Upper lobe of left lung (tissue), 6 donors: ENCODE measurements around the gene CNPY1. TPM values are rescaled to one million over a fixed set of nuclear protein-coding genes. Genes with fewer than 3 reads are reported as not detected.

ENCODE experiments used
- ATAC-seq, 2 donors: fragments of 200-7000 bp; cut with Tn5 transposase; one replicate each; pipeline ENCODE4 v1.9.1; 2022; ENCODE audit warnings: mild to moderate bottlenecking in 2 of 2, moderate library complexity in 2 of 2; ENCODE audit not compliant: low FRiP score in 2 of 2
- DNase-seq, 2 donors: peaks; one replicate each; pipeline ENCODE4 v3.0.0-alpha.2; 2019 to 2020
- H3K27ac ChIP-seq, 4 donors: fragments of 200-600 bp; sonication (generic); one replicate each; pipeline ENCODE4 v1.5.1; 2016 to 2019
- H3K27me3 ChIP-seq, 4 donors: fragments of 200-600 bp; sonication (generic); one replicate each; pipeline ENCODE4 v1.5.1; 2017 to 2019
- H3K36me3 ChIP-seq, 4 donors: fragments of 200-600 bp; sonication (generic); one replicate each; pipeline ENCODE4 v1.5.1; 2016 to 2019
- H3K4me1 ChIP-seq, 4 donors: fragments of 200-600 bp; sonication (generic); one replicate each; pipeline ENCODE4 v1.5.1; 2018 to 2019
- H3K4me3 ChIP-seq, 4 donors: fragments of 200-600 bp; sonication (generic); one replicate each; pipeline ENCODE4 v1.5.1; 2017 to 2019; ENCODE audit warnings: mild to moderate bottlenecking in 2 of 4, moderate library complexity in 1 of 4
- H3K9me3 ChIP-seq, 4 donors: fragments of 200-600 bp; sonication (generic); one replicate each; pipeline ENCODE4 v1.5.1; 2018 to 2019
- CTCF ChIP-seq, 6 experiments: fragments of 450-650 bp in 4 of 6; fragments of 200-600 bp in 2 of 6; sonication (generic) in 2 of 6; IDR thresholded peaks; one replicate each; pipeline ENCODE4 v1.5.1; 2016 to 2019; ENCODE audit warnings: antibody characterized with exemption in 6 of 6
- EP300 ChIP-seq, 4 donors: sonication (generic); formaldehyde crosslinking; IDR thresholded peaks; one replicate each; pipeline ENCODE4 v1.5.1; 2017; ENCODE audit warnings: antibody characterized with exemption in 4 of 4, control low read depth in 2 of 4
- POLR2A ChIP-seq, 4 donors: fragments of 450-650 bp; IDR thresholded peaks; one replicate each; pipeline ENCODE4 v1.5.1; 2016 to 2017; ENCODE audit warnings: antibody characterized with exemption in 4 of 4, mild to moderate bottlenecking in 2 of 4
- POLR2AphosphoS5 ChIP-seq, 2 donors: sonication (generic); formaldehyde crosslinking; IDR thresholded peaks; one replicate each; pipeline ENCODE4 v1.5.1; 2017; ENCODE audit warnings: antibody characterized with exemption in 2 of 2
- whole genome bisulfite sequencing, 2 donors: methylation state at CpG; one replicate each; pipeline ENCODE4 v1.1.5; 2017 to 2018; 5-methylcytosine and 5-hydroxymethylcytosine counted together
- total RNA-seq, 6 donors: library from RNA; depleted of rRNA in 4 of 6; stranded (reverse); fragments of >200 nt in 4 of 6; gene quantifications; one replicate each; pipeline versions ENCODE4 v1.1.0 to v1.2.1, GENCODE V29; 2016 to 2021
- donor health status: DM: no; HTN: no; CAD: no; lungs with moderate emphysema.
- donor health status: DM: no; HTN: yes; CAD: no; lungs with severe emphysema.

The CNPY1 gene
- total RNA-seq, 6 donors from 2014 or later: not detected

DNA sequence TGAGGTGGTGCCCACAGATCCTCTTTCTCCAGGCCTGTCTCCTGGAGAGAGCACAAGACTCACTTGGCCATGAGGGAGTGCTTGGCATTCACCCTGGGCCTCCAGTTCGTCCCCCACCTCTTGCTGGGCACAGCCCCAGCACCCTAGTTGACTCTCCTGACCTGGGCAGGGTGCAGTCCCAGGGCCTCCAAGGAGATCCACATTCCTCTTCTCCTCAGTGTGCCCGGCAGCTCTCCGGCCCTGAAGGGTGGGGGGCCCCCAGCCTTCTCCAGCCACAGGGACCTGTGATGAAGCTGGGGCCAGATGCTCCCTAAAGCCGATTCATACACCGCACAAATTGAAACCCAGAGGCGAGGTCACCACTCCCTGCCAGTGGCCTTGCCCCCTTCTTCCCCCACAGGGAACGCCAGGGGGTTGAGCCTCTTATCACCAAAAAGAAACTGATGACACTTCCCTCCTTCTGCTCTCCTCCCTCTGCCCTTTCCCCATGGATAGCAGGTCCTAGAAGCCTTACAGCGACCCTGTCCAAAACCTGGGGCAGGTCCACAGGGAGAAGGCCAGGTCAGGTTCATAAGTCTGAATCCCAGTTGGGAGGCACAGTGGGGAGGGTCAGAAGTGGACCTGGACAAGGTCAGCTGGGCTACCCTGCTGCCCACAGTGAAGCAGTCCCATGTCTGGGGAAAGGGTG lies 85.3 kb downstream of the CNPY1 start:
- WGBS, 2 donors: 6 to 11% methylated on average over 6 to 7 of the region's 8 CpGs
- H3K4me1 ChIP-seq: peaks cover 22 to 50% (median 30%) of the 10 kb centered on the region in 4 donors

GRCh38 chr7:155459700-155460461 lies 86.5 kb downstream of the CNPY1 start:
- Histone ChIP-seq H3K27ac (no peak overlapping the region), H3K36me3 (no peaks in the 10 kb centered on the region), H3K4me1 (peaks cover 22 to 42% (median 29%) of the 10 kb centered on the region in 4 donors), H3K4me3 (no peak overlapping the region), H3K9me3 (no peaks in the 10 kb centered on the region), H3K27me3 (peaks cover 5 to 87% (median 50%) of the 10 kb centered on the region in 4 donors)
- ATAC-seq: no peak
- TF ChIP-seq POLR2A (IDR thresholded peaks at IDR 0.05) (no peak), EP300 (IDR thresholded peaks at IDR 0.05) (no peak), CTCF (IDR thresholded peaks at IDR 0.05) (no peak), POLR2AphosphoS5 (IDR thresholded peaks at IDR 0.05) (no peak)
- peak in 1 of 2 donors; percentile 55 for DNase-seq
- WGBS, 2 donors: 4 to 9% methylated on average over 31 to 34 of the region's 34 CpGs

More for the DNA sequence above, 85.3 kb downstream of the CNPY1 start:
- DNase-seq: peak in 1 of 2 donors; percentile 50
- Histone ChIP-seq H3K9me3 (no peaks in the 10 kb centered on the region), H3K4me3 (no peak overlapping the region), H3K36me3 (no peaks in the 10 kb centered on the region), H3K27me3 (peaks cover 5 to 88% (median 52%) of the 10 kb centered on the region in 4 donors), H3K27ac (no peak overlapping the region)
- no peak for TF ChIP-seq CTCF (IDR thresholded peaks at IDR 0.05)
- TF ChIP-seq EP300 (IDR thresholded peaks at IDR 0.05): no peak
- no peak for TF ChIP-seq POLR2AphosphoS5 (IDR thresholded peaks at IDR 0.05)
- no peak for TF ChIP-seq POLR2A (IDR thresholded peaks at IDR 0.05)
- no peak for ATAC-seq

GRCh38 chr7:155458878-155459699 lies 87.3 kb downstream of the CNPY1 start:
- Histone ChIP-seq H3K4me3 (peak overlapping the region in 3 of 4 donors; percentile 8 to 35 (median 27)), H3K27ac (no peak overlapping the region), H3K9me3 (no peaks in the 10 kb centered on the region), H3K27me3 (peaks cover 5 to 90% (median 53%) of the 10 kb centered on the region in 4 donors), H3K4me1 (peaks cover 25 to 50% (median 31%) of the 10 kb centered on the region in 4 donors), H3K36me3 (no peaks in the 10 kb centered on the region)
- TF ChIP-seq POLR2AphosphoS5 (IDR thresholded peaks at IDR 0.05): no peak
- TF ChIP-seq POLR2A (IDR thresholded peaks at IDR 0.05): no peak
- no peak for TF ChIP-seq EP300 (IDR thresholded peaks at IDR 0.05)
- TF ChIP-seq CTCF (IDR thresholded peaks at IDR 0.05): no peak
- no peak for ATAC-seq
- DNase-seq: no peak
- 5 to 7% methylated on average over 31 to 42 of the region's 68 CpGs for WGBS, 2 donors

DNA sequence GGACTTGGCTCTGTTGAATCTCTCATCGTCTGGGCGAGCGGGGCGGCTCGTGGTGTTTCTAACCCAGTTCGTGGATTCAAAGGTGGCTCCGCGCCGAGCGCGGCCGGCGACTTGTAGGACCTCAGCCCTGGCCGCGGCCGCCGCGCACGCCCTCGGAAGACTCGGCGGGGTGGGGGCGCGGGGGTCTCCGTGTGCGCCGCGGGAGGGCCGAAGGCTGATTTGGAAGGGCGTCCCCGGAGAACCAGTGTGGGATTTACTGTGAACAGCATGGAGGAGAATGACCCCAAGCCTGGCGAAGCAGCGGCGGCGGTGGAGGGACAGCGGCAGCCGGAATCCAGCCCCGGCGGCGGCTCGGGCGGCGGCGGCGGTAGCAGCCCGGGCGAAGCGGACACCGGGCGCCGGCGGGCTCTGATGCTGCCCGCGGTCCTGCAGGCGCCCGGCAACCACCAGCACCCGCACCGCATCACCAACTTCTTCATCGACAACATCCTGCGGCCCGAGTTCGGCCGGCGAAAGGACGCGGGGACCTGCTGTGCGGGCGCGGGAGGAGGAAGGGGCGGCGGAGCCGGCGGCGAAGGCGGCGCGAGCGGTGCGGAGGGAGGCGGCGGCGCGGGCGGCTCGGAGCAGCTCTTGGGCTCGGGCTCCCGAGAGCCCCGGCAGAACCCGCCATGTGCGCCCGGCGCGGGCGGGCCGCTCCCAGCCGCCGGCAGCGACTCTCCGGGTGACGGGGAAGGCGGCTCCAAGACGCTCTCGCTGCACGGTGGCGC lies 88.1 kb downstream of the CNPY1 start, which contains the start of gene EN2:
Gene EN2 (plus strand): TSS at position 19 of the 767 bp plus-strand sequence. CDS start 249 bp downstream, at position 268.
- peak within 1 kb of the TSS in 3 of 4 donors; percentile 31 to 52 (median 52) for H3K4me3 ChIP-seq
- no peak within 1 kb of the TSS for H3K27ac ChIP-seq
- DNase-seq: peak in 1 of 2 donors; percentile 88
- WGBS, 2 donors: 1 to 4% methylated on average over 25 to 42 of the region's 105 CpGs
- TF ChIP-seq POLR2A (IDR thresholded peaks at IDR 0.05) (no peak), EP300 (IDR thresholded peaks at IDR 0.05) (no peak), CTCF (IDR thresholded peaks at IDR 0.05) (no peak), POLR2AphosphoS5 (IDR thresholded peaks at IDR 0.05) (no peak)
- H3K36me3 ChIP-seq: no peaks in the 10 kb centered on the region
- peaks cover 29 to 58% (median 33%) of the 10 kb centered on the region in 4 donors for H3K4me1 ChIP-seq
- peaks cover 5 to 94% (median 58%) of the 10 kb centered on the region in 4 donors for H3K27me3 ChIP-seq
- H3K9me3 ChIP-seq: no peaks in the 10 kb centered on the region
- no peak for ATAC-seq
